ENCODE results near the gene LRRC27.
"Not testable (repeated sequence)": the region's sequence is repeated elsewhere in the genome, so short reads cannot be mapped to it uniquely, and the experiment has no call there.

The LRRC27 gene

GRCh38 chr10:132350946-132351345 is 19.0 kb downstream of the LRRC27 start:
- no peak for DNase-seq
- H3K27me3 Mint-ChIP-seq: no peaks in the 10 kb centered on the region
- no peak overlapping the region for H3K27ac Mint-ChIP-seq

GRCh38 chr10:132351611-132352010 is 19.6 kb downstream of the LRRC27 start:
- Mint-ChIP-seq H3K27me3 (no peaks in the 10 kb centered on the region), H3K27ac (no peak overlapping the region), H3K9me3 (no peaks in the 10 kb centered on the region), H3K4me1 (no peaks in the 10 kb centered on the region), H3K36me3 (ENCODE audit: low read depth) (no peaks in the 10 kb centered on the region), H3K4me3 (no peak overlapping the region)
- ATAC-seq (no peak), DNase-seq (no peak)

More at GRCh38 chr10:132350946-132351345, 19.0 kb downstream of the LRRC27 start:
- ATAC-seq: no peak
- H3K9me3 Mint-ChIP-seq: no peaks in the 10 kb centered on the region
- H3K4me3 Mint-ChIP-seq: no peak overlapping the region
- no peaks in the 10 kb centered on the region for H3K4me1 Mint-ChIP-seq
- H3K36me3 Mint-ChIP-seq (ENCODE audit: low read depth): no peaks in the 10 kb centered on the region

- ATAC-seq (peak; percentile 60), DNase-seq (peak; percentile 86)
- H3K27ac Mint-ChIP-seq; H3K27me3 Mint-ChIP-seq; H3K4me1 Mint-ChIP-seq; H3K4me3 Mint-ChIP-seq; H3K9me3 Mint-ChIP-seq; H3K36me3 Mint-ChIP-seq (ENCODE audit: low read depth): not testable (repeated sequence)
Observed at GRCh38 chr10:132352462-132353308, 20.7 kb downstream of the LRRC27 start.

- Mint-ChIP-seq H3K4me3 (no peak overlapping the region), H3K9me3 (no peaks in the 10 kb centered on the region), H3K36me3 (ENCODE audit: low read depth) (no peaks in the 10 kb centered on the region), H3K27ac (no peak overlapping the region), H3K27me3 (no peaks in the 10 kb centered on the region), H3K4me1 (no peaks in the 10 kb centered on the region)
- ATAC-seq (no peak), DNase-seq (no peak)
Observed at GRCh38 chr10:132353456-132354355, 21.7 kb downstream of the LRRC27 start.

GRCh38 chr10:132354356-132355094 is 22.5 kb downstream of the LRRC27 start:
- H3K4me3 Mint-ChIP-seq: no peak overlapping the region
- H3K9me3 Mint-ChIP-seq: no peaks in the 10 kb centered on the region
- H3K4me1 Mint-ChIP-seq: no peaks in the 10 kb centered on the region
- no peaks in the 10 kb centered on the region for H3K36me3 Mint-ChIP-seq (ENCODE audit: low read depth)
- no peaks in the 10 kb centered on the region for H3K27me3 Mint-ChIP-seq
- ATAC-seq (peak; percentile 9), DNase-seq (no peak)
- no peak overlapping the region for H3K27ac Mint-ChIP-seq

- ATAC-seq (no peak), DNase-seq (no peak)
- Mint-ChIP-seq H3K36me3 (ENCODE audit: low read depth) (no peaks in the 10 kb centered on the region), H3K4me1 (no peaks in the 10 kb centered on the region), H3K27me3 (no peaks in the 10 kb centered on the region), H3K4me3 (no peak overlapping the region), H3K9me3 (no peaks in the 10 kb centered on the region), H3K27ac (no peak overlapping the region)
Observed at GRCh38 chr10:132355297-132355696, 23.3 kb downstream of the LRRC27 start.

- H3K9me3 Mint-ChIP-seq: no peaks in the 10 kb centered on the region
- no peak overlapping the region for H3K27ac Mint-ChIP-seq
- H3K4me1 Mint-ChIP-seq: no peaks in the 10 kb centered on the region
- H3K36me3 Mint-ChIP-seq (ENCODE audit: low read depth): no peaks in the 10 kb centered on the region
- H3K27me3 Mint-ChIP-seq: no peaks in the 10 kb centered on the region
- ATAC-seq (no peak), DNase-seq (no peak)
- H3K4me3 Mint-ChIP-seq: no peak overlapping the region
Observed at GRCh38 chr10:132355754-132356153, 23.8 kb downstream of the LRRC27 start.

- no peaks in the 10 kb centered on the region for H3K36me3 Mint-ChIP-seq (ENCODE audit: low read depth)
- no peak overlapping the region for H3K4me3 Mint-ChIP-seq
- no peak for ATAC-seq
- H3K27me3 Mint-ChIP-seq: no peaks in the 10 kb centered on the region
- DNase-seq: no peak
- no peaks in the 10 kb centered on the region for H3K4me1 Mint-ChIP-seq
- H3K27ac Mint-ChIP-seq: no peak overlapping the region
- no peaks in the 10 kb centered on the region for H3K9me3 Mint-ChIP-seq
Observed at GRCh38 chr10:132356621-132357195, 24.7 kb downstream of the LRRC27 start.

- Mint-ChIP-seq H3K27ac (no peak overlapping the region), H3K4me1 (no peaks in the 10 kb centered on the region), H3K4me3 (no peak overlapping the region), H3K9me3 (no peaks in the 10 kb centered on the region), H3K36me3 (ENCODE audit: low read depth) (peaks cover 3% of the 10 kb centered on the region), H3K27me3 (no peaks in the 10 kb centered on the region)
- no peak for DNase-seq
- no peak for ATAC-seq
Observed at GRCh38 chr10:132357286-132358058, 25.5 kb downstream of the LRRC27 start.

- Mint-ChIP-seq H3K4me1 (peaks cover 3% of the 10 kb centered on the region), H3K4me3 (no peak overlapping the region), H3K27me3 (peaks cover 3% of the 10 kb centered on the region), H3K27ac (no peak overlapping the region), H3K9me3 (peaks cover 5% of the 10 kb centered on the region), H3K36me3 (ENCODE audit: low read depth) (peaks cover 6% of the 10 kb centered on the region)
- DNase-seq: no peak
- no peak for ATAC-seq
Observed at GRCh38 chr10:132359305-132360040, 27.5 kb downstream of the LRRC27 start.

- Mint-ChIP-seq H3K27me3 (peaks cover 6% of the 10 kb centered on the region), H3K27ac (no peak overlapping the region), H3K4me3 (no peak overlapping the region), H3K9me3 (peaks cover 9% of the 10 kb centered on the region), H3K4me1 (peaks cover 9% of the 10 kb centered on the region), H3K36me3 (ENCODE audit: low read depth) (peaks cover 8% of the 10 kb centered on the region)
- DNase-seq: peak; percentile 54
- no peak for ATAC-seq
Observed at GRCh38 chr10:132360766-132361447, 28.9 kb downstream of the LRRC27 start.

GRCh38 chr10:132361581-132362101 is 29.6 kb downstream of the LRRC27 start:
- no peak overlapping the region for H3K4me3 Mint-ChIP-seq
- DNase-seq: no peak
- H3K9me3 Mint-ChIP-seq: peaks cover 9% of the 10 kb centered on the region
- H3K4me1 Mint-ChIP-seq: peaks cover 9% of the 10 kb centered on the region
- no peak overlapping the region for H3K27ac Mint-ChIP-seq
- no peak for ATAC-seq
- H3K36me3 Mint-ChIP-seq (ENCODE audit: low read depth): peaks cover 8% of the 10 kb centered on the region
- H3K27me3 Mint-ChIP-seq: peaks cover 6% of the 10 kb centered on the region
